ENCODE measurements around the gene CNST.

DNA sequence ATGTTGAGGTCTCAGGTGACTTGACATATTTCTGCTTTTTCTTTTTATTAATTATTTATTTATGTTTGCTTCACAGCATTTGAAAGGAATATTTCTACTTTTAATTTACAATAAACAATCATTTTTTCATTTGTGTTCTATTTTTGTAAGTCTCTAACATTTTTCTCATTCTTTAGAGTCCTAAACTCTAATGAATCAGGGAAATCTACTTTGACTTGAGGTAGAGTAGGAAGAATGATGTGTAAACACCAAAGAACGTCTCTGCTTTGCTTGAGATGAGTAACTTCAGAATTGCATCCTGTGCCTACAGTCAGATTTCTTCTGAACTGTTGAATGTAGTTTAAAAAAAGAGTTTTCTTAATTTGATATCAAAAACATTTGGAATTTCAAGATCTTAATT lies 65.2 kb downstream of the CNST start:
- TF ChIP-seq POLR2A (IDR thresholded peaks at IDR 0.05; ENCODE audit: low read depth, low read length) = no peak
- TF ChIP-seq POLR2AphosphoS5 (IDR thresholded peaks at IDR 0.05; ENCODE audit: low read depth, low read length) = no peak
